HG02571 (cell line): ENCODE results near the gene WDR7.

Experiments used
- ATAC-seq: cut with Tn5 transposase; IDR thresholded peaks from one replicate; pipeline ENCODE4 v1.9.1; 2021; ENCODE audit warnings: mild to moderate bottlenecking, moderate library complexity; ENCODE audit not compliant: unreplicated experiment

WDR7 gene

DNA sequence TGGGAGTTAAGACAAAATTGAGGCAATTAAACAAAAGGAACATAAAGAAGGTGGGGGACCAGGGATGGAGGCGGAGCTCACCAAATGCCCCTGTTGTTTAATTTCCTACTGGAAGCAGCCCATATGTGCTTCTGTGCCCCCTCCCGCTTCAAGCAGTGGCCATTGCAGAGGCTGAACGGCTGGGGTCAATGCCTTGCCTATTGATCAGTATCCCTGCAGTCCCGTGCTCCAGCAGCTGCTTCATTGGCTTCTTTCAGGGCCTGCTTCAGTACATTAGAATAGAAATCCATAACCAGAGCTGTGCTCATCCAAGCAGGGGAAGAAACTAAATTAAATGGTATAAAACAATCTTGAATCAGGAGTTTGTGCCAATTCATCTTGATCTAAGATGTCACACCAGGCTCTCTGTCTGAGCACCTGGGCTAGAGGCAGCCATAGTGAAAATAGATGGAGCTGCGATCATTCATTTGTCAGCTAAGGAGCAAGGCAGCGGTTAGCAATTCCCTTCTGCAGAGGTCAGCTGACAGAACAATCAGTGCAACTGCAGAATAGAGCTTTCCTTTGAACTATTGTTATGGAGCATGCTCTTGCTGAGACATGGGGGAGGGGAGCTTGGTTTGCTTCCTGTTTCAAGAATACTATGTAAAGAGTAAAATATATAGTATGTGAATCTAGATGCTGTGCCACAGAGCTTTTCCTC, 222.4 kb downstream of the WDR7 start:
- no peak for ATAC-seq

DNA sequence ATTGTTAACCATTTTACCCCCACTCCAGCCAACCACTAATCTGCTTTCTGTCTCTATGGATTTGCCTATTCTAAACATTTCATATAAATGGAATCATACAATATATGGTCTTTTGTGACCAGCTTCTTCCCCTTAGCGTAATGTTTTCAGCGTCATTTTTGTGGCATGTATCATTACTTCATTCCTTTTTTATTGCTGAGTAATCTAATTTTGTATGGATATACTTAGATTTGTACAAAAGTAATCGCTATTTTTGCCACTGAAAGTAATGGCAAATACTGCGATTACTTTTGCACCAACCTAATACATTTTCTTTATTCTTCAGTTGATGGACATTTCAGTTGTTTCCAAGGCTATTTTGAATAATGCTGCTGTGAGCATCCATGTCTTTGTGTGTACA, 227.6 kb downstream of the WDR7 start:
- no peak for ATAC-seq

DNA sequence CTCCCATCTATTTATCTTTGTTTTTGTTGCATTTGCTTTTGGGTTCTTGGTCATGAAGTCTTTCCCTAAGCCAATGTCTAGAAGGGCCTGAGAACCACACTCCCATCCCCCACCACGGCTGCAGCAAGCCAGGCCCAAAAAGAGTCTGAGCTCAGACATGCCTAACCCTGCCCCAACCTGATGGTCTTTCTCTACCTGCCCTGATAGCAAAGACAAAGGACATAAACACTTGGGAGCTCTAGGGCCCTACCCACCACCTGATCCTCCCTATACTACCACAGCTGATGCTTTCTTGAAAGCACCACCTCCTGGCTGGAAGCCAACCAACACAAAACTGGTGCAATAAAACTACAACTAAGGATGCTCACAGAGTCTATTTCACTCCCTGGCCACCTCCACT, 233.4 kb downstream of the WDR7 start:
- no peak for ATAC-seq

DNA sequence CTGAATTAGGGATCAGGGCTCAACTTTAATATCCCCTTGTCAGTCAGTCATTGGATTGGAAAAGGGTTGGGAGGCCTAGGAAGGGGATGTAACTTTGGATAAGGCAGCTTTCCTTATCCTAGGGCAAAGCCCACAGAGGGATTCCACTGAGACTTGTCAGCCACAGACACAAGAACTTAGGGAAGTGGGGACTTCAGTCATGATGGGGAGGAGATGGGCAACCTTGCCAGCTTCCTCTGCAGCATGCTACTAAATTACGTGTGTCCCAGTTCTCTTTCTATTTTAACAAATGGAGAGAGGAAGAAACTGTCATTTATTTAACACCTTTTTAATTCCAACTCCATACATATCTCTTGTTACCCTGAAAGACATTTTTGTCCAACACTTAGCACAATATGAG, 237.8 kb downstream of the WDR7 start:
- no peak for ATAC-seq

DNA sequence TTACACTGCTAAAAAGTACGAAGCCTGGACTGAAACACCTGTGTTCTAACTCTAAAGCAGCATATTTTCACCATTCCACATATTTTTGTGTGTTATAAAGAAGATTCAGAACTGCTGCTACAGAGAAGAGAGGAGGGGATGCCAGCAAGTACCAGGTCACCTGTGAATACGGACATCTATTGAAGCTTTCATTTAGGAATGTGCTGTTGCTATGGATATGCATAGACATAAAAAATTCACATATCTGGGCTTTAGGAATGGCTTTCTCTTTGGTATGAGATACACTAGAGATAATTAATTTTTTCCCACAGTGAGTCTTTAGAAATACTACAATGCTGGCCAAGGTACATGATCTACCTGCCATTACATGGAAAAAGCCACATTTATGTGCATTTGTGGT, 238.5 kb downstream of the WDR7 start:
- ATAC-seq: no peak

DNA sequence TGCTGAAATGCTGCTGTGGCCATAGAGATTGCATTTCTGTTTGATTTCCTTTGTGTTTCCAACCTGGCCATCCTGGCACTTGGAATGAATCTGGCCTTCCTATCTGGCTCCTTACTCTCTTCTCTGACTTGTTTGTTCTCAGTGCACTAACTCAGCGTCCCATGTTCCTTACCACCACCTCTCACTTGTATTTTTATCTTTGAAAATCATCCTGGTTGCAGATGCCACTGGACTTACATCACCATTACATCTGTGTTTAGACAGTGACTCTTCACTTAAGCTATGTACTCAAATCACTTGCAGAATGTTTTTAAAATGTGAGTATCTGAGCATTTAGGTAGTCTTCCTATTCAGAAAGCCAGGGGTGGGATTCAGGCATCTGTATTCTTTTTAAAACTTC, 239.5 kb downstream of the WDR7 start:
- ATAC-seq: no peak

DNA sequence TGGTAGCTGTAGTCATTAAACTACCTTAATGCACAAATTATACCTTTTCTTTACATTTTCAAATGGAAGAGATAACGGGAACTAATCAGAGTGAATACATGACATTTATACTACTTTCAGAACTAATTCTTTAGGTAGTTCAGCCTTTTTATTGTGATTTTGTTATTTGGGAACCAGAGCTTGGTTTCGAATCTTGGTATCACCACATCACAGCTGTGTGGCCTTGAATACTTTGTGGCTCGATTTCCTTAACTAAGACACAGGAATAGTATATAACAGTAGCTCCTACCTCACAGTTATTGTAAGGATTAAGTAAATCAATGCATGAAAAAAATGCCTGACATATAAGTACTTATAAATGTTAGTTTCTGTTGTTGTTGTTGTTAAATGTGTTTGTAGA, 240.0 kb downstream of the WDR7 start:
- ATAC-seq: no peak

DNA sequence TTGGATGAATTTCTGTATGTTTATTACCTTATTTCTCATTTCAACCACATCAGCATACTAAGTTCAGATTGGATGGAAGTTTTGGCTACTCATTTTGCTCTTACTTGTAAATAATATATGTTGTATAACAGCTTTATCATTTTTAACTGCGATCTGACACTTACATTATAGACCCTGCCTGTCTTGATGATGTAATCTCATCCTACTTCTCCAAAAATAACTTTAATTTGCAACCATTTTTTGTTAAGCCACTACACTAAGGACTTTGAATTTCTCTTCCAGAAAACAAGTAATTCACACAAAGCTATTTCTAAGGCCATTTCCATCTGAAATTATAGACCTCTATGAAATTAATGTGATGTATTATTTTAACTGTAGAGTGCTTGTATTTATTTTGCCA, 240.7 kb downstream of the WDR7 start:
- no peak for ATAC-seq

DNA sequence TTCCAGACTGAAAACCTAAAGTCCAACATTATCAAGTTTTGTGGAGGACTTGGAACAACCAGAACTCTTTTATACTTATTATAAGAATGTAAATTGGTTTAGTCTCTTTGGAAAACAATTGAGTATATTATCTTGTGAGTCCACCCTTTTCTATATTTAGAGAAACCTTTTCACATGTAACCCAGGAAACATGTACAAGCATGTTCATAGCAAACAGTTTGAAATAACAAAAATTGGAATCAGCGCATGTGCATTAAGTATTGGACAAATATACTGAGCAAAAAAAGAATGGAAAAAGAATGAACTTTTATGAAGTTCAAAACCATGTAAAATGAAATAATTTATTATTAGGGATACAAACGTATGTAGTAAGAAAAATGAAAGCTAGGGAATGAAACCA, 246.0 kb downstream of the WDR7 start:
- no peak for ATAC-seq

DNA sequence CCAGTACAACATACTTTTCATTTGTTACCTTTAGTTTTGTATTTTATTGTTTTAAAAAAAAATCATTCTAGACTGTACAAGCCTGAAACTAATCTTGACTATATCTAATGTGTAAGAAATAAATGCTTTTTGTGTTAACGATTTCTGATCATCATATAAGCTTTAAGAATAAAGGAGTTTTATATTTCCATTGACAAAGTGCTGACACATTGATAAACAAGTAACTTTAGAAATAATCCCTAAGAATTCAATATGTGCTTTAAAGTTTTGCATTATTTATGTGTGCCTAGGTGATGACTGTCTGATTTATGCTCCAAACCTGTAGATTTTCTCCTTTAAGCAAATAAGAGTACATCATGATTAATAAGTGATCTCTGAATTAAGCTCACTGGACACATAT, 248.5 kb downstream of the WDR7 start:
- no peak for ATAC-seq

DNA sequence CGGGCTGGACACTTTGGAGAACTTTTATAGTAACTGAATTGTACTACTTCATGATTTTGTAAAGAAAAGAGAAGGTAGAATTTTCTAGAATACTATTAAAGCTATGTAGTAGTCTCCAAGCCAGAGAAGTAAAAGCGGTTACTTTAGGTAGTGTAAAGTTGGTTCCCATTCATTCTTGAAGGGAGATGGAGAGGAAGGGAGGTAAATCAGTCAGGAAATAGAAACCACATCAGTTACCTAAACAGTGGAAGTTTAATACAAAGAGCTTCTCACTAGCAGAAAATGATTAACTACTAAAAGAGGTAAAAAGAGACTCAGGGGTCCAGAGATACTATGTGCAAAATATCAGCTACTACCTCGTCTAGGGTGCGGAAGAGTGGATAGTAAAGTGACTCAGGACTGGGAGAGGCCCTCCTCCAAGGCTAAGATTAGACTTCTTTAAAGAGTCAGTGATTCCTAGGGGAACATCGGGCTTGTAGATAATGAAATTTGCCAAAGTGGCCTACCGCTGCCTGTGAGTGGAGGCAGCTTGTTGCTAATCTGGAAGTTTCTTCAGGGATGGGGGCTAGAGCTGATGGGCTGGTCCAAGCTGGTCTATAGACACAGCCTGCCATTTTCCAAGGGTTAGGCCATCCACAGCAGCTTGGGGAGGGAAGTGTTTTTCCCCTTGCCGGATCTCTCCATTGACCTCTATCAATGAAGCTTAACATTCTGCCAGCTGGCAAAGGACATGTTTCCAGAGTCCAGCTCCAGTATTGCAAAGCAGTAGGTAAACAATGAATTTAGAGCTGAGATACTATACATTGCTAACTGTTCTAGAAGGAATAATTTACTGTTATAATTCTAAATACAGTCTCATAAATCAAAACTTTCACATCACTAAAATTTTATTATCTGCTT, 249.3 kb downstream of the WDR7 start:
- ATAC-seq: no peak

DNA sequence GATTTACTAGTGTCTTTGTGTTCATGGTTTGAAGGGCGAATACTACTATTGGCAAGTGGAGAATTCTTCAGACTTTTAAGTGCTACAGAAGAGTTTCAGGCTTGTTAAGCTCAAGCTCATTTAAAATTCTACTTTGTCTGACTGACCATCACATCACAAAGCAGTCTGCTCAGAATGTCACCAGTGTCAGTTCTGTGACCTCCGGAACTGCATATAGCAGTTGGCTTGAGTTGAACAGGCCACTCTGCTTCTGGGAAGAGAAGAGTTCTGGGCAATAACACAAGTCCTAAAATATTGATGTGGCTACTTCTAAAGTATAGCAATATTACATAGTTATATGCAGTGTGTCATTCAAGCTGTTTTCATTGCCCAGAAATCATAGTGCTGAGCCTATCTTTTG, 250.8 kb downstream of the WDR7 start:
- no peak for ATAC-seq

DNA sequence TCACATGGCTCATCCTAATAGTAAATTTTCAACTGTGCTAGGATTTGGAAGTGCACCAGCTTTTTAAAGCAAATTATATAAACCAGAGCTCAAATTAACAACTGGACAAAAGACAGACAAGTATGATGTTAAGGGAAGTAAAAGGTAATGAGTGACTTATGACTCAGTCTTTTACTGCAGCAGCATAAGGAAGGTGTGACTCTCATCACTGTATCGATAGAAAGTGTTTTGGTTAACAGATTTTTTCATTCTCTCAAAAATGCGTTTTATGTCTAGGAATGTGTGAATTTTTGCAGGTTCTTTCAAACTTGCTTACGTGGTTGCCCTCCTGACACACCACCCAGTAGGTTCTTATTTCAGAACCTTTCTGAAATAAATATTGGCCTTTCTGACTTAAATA, 251.5 kb downstream of the WDR7 start:
- ATAC-seq: no peak

DNA sequence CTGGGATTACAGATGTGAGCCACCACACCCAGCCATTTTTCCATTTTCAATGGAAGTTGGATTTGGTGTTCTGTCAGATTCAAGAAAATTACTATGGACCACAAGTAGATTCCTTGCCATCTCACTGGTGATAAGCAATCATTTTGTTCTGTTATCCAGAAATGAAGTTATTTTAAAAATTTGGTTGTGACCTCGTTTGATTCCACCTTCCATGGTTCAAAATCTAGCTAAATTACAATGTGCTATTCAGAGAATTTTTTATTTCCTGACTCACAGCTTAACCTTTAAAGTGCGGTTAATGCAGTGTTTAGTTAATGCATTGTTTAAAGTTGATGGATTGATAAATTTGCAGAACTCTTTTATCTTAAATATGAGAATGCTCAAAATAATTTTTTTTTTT, 252.5 kb downstream of the WDR7 start:
- ATAC-seq: no peak

DNA sequence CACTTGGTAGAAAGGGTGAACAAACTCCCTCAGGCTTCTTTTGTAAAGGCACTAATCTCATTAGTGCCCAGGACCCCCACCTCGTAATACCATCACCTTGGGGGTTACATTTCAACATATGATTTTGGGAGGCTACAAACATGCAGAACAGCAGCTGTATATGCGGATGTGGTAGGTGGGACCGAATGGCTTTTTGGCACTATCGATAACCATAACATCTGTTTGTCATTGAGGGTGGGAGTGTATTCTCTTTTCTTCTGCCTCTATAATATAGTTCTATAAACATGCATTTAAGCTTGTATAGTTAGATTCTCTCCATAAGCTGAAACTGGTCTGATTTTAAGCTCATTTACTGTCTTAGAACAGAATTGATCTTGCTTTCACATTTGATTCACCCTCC, 256.6 kb downstream of the WDR7 start:
- ATAC-seq: no peak

DNA sequence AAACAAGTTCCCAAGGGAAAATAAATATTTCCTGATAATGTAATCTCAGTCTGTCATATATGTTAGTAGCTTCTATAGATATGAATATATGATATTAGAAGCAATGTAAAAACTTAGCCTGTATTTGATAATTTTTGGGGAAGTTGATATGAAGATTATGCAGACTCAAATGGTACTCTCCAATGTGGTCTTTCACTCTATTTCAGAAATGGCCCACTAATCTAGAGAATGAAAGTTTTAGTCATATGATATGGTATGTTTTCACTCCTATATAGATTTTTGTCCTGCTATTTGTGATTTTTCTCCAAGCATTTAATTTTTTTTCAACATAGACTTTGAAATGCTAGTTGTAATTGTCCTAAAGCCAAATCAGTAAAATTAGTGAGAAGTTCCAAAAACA, 259.1 kb downstream of the WDR7 start:
- no peak for ATAC-seq

DNA sequence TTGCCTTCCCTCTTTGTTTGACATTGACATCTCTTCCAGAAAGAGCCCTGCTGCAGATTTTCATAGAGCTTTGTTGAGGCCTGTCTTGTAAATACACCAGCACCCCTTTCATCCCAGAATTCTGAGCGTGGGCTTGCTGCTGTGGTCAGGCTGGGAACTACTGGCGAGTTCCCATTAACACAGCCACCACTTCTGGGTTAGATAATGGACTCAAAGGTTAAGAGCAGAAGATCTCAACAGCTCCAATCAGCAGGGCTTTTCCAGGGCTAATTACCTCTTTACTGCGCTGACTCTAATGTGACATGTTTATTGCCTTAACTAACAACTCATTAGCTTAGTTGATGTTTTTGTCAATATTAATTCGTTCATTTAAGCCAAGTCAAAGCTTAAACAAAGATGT, 259.8 kb downstream of the WDR7 start:
- no peak for ATAC-seq

DNA sequence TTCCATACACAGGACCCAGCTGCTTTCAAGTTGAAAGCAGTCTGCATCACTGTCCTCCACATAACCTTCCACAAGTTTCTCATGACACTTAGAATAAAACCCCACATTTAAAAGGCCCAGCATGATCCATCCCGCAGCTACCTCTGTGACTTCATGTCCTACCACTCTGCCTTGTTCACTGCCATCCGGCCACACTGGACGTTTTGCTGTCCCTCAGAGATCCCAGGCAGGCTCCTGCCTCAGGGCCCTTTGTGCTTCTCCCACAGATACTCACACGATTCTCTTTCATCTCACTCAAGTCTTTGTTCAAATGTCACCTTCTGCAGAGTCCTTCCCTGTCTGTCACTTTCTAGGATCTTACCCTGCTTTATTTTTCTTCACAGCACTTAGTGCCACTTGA, 262.8 kb downstream of the WDR7 start:
- no peak for ATAC-seq

DNA sequence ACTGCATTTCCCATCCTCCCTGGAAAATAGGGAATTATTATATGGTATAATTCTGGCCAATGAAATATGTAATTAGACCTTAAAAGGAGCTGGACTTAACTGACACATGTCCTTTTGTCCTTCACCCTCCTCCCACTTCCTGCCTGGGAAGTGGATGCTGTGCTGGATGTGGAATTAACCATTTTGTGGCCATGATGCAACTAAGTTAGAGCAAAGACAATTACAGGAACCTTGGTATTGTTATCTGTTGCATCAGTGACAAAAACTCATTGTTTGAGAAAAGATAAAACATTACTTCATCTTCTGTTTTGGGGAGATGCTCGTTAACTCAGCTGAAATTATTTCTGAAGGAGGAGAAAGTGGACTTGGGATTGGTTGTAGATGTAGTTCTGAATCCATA, 268.0 kb downstream of the WDR7 start:
- no peak for ATAC-seq

DNA sequence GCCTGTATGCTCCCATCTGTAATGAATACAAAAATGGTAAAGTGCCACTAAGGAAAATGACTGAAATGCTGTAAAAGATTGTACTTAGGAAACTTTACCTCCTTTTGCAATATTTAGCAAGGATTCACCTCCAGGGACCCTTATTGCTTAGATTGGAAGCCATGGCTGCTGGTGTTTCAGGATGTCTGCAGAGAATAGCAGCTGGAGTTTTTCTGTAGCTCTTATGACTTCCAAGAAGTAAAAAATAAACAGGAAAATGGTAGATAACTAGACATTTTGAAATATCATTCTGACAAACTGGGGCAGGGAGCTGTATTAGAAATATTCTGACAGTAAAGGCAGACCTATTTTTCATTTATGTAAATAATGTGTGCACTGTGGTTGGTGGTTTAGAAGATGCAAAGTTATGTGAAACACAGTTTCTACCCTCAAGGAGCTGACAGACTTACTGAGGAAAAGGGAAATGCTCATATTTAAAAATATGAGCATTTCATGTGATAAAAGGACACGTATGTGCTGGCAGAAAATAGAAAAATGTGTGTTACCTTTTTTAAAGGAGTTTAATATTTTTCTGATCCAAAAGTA, 270.8 kb downstream of the WDR7 start:
- peak; percentile 84 for ATAC-seq

DNA sequence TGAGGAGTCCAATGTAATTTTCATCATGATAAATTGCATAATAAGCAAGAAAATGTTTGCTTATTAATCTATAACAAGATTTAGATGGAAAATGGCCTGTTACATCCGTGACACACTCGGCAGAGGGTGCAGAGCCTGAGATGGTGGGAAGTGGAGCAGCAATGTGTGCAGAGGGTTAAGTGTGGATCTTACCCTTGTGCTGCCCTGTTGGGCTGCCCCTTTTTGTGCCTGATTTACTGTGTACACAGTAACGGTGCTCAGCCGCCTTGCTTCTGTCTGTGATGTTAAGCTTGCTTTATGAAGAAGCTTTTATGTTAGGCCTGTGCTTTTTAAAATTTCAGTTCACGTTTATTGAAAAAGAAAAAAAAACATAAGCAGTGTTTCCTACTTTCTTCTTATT, 275.6 kb downstream of the WDR7 start:
- ATAC-seq: no peak

DNA sequence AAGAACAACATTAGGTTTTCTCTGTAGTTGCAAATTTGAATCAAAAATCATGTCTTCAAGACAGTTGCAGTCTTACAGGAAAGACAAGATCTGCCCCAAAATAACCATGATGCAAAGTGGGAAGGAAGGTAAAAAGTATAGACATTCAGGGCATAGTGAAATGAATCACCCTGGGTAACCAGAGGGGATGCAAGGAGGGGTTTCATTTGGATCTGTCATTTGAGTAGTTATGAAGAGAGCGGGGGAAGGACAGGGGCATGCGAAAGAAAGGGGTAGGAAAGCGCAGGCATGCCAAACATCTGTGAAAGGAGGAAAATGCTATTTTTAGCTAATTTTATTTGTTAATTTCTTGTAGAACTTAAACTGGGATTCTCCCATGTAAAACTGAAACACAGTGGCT, 276.6 kb downstream of the WDR7 start:
- ATAC-seq: no peak
